DLD1 (cell line): ENCODE results near the gene SCAMP1.

Experiments used
- in situ Hi-C: cut with HindIII; loops from 2 replicates; pipeline ENCODE4 v1.10.0; 2017; ENCODE audit warnings: low sequenced_read_pairs

Gene SCAMP1

GRCh38 chr5:78511121-78511906 is 150.9 kb downstream of the SCAMP1 start:
- in situ Hi-C loops, result no loop called here

- in situ Hi-C loops, result no loop called here
Observed at GRCh38 chr5:78512435-78512834, 152.0 kb downstream of the SCAMP1 start.

- in situ Hi-C loops, result no loop called here
Observed at GRCh38 chr5:78513441-78513840, 153.0 kb downstream of the SCAMP1 start.

GRCh38 chr5:78514427-78515330 is 154.3 kb downstream of the SCAMP1 start:
- in situ Hi-C loops, result no loop called here

GRCh38 chr5:78515670-78516069 is 155.3 kb downstream of the SCAMP1 start:
- in situ Hi-C loops, result no loop called here

GRCh38 chr5:78518365-78519197 is 158.2 kb downstream of the SCAMP1 start:
- in situ Hi-C loops, result no loop called here

GRCh38 chr5:78519198-78519941 is 159.0 kb downstream of the SCAMP1 start:
- in situ Hi-C loops, result no loop called here

- in situ Hi-C loops, result no loop called here
Observed at GRCh38 chr5:78521455-78521854, 161.0 kb downstream of the SCAMP1 start.

- in situ Hi-C loops, result no loop called here
Observed at GRCh38 chr5:78522476-78523260, 162.3 kb downstream of the SCAMP1 start.

GRCh38 chr5:78523314-78524193 is 163.1 kb downstream of the SCAMP1 start:
- in situ Hi-C loops, result no loop called here

GRCh38 chr5:78526049-78526525 is 165.7 kb downstream of the SCAMP1 start:
- in situ Hi-C loops, result loop anchor here (25.0 kb wide), 1 partner anchor 111 kb away; the partner anchor contains the start of gene LHFPL2

- in situ Hi-C loops, result loop anchor here (25.0 kb wide), 1 partner anchor 110 kb away; the partner anchor contains the start of gene LHFPL2
Observed at GRCh38 chr5:78527054-78527859, 166.8 kb downstream of the SCAMP1 start.

- in situ Hi-C loops, result loop anchor here (25.0 kb wide), 1 partner anchor 109 kb away; the partner anchor contains the start of gene LHFPL2
Observed at GRCh38 chr5:78527925-78528324, 167.5 kb downstream of the SCAMP1 start.
